Colon (tissue), 2 donors: ENCODE data around the gene SUPT20HL2.
"Not testable (repeated sequence)": the region's sequence is repeated elsewhere in the genome, so short reads cannot be mapped to it uniquely, and the experiment has no call there.

Experiments
- FAIRE-seq: peaks from 2 replicates; lab custom pipeline; 2012; peaks lifted over from hg19 to GRCh38; lab: Jason Lieb, UNC
- donor health status: control.
- donor health status: control.

Gene SUPT20HL2

DNA sequence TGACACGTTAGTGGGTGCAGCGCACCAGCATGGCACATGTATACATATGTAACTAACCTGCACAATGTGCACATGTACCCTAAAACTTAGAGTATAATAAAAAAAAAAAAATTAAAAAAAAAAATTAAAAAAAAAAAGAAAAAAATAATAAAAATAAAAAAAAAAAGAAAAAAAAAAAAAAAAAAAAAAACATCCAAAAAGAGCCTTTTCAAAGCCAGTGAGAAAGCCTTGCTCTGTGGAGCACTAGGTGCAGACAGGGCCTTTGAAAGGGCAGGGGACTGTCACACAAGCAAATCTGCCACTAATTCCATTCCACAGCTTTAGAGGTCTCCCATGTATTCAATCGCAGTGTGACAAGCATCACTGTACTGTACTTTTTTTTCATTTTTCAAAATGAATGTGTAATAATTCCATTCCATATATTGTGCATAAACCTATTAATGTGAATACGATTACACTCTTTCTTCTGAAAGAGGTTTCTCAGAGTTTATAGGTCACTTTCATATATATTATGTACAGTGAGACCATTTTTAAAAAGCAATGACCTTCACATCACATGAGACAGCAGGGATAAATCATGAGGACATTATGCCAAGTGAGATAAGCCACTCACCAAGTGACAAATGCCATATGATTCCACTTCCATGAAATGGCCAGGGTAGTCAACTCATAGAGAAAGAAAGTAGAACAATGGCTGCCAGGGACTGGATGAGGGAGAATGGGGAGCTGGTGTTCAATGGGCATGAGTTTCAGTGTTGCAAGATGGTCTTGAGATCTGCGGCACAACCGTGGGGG is 4.1 kb downstream of the SUPT20HL2 start:
- not testable (repeated sequence) for FAIRE-seq

DNA sequence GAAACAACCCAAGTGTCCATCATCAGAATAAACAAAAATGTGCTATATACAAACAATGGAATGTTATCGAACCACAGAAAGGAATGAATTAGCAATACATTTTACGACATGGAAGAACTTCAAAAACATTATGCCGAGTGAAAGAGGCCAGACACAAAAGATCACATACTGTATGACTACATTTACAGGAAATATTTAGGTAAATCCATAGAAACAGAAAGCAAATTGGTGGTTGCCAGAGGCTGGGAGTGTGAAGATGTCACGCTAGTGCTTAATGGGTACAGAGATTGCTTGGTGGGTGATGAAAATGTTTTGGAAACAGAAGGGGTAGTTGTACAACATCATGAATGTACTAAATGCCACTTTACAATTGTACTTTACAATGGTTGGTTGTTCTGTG is 5.1 kb downstream of the SUPT20HL2 start:
- not testable (repeated sequence) for FAIRE-seq

DNA sequence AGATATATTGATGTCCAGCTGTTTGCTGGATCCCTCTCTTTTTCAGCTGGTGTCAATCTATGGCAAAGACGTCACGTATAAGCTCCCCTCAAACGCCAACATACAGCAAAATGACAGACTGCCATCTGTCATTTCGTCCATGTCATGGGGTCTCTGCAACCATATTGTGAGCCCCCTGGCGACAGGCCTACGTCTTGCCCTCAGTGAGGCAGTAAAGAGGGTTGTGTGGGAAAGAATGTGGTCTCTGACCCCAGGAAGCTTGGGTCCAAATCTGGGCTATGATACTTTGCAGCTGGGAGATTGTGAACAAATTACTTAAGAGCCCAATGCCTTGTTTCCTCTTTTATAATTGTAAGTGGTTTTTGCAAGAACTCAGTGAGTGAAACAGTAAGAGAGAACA is 7.4 kb downstream of the SUPT20HL2 start:
- no peak for FAIRE-seq

DNA sequence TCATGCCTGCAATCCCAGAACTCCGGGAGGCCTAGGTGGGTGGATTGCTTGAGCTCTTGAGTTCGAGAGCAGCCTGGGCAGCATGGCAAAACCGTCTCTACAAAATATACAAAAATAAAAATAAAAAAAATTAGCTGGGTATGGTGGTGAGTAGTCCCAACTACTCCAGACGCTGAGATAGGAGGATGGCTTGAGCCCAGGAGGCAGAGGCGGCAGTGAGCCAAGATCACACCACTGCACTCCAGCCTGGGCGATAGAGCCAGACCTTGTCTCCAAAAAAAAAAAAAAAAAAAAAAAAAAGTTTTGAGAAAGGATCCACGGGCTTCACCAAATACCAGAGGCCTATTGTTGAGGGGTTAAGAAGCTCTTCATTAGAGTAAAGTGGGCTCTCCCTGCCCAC is 8.0 kb downstream of the SUPT20HL2 start:
- FAIRE-seq: no peak

DNA sequence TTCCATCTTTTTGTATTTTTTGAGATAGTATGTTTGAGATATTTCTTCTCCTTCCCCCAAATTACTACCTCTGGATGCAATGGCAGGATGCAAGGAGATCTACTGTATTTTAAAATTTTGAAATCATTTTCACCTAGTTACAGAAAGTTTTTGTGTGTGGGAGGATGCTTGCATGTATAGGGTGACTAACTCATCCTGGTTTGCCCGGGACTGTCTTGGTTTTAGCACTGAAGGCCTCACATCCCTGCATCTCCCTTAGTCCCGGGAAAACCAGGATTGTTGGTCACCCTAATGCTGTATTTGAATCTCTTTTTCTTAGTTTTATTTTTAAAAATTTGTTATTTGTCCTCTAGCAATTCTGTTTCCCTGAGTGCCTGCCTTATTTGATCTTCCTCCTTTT is 12.1 kb downstream of the SUPT20HL2 start:
- FAIRE-seq: no peak

DNA sequence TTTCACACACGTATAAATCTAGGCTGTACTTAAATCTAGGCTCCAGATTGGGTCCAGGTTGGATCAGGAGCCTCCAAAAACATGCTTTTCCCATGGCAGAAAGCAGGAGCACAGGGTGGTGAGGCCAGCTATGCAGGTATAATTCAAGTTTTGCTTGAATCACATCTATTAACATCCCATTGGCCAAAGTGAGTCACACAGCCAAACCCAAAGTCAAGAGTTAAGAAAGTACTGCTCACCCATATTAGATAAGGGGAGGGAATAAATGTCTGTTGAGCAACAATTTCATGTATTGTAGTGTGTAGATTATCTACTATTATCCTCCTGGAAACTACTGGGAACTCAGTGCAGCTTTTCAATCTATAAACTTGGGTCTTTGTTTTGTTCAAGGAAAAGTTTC is 12.8 kb downstream of the SUPT20HL2 start:
- no peak for FAIRE-seq

DNA sequence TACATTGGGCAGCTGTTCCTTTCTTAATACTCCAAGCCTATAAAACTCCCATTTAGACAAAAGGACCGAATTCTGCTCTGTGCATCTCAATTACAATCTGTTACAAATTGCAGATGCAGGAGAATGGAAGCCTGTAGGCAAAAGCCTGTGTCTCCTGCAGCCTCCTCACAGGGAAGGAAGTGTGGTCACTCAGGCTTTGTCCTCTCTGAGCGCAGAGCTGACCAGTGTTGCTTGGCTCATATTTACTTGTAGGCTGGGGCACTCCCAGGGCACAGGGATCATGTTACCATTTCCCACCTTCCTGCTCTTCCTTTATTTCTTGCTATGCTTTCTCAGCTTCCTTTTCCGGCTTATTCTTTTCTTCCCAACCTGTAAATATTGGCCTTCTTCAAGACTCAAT is 15.7 kb downstream of the SUPT20HL2 start:
- no peak for FAIRE-seq

DNA sequence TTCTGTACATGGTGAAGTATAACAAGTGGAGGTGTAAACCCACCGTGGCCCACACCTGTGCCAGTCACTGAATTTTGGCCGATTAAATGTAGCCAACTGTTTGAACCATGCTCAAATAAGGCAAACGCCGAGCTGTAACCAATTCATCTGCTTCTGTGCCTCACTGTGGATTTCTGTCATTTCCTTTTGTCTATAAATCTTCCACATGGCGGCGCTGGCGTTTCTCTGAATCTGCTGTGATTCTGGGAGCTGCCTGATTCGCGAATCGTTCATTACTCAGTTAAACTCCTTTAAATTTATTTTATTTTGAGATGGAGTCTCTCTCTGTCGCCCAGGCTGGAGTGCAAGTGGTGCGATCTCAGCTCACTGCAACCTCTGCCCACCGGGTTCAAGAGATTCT is 19.2 kb downstream of the SUPT20HL2 start:
- no peak for FAIRE-seq

DNA sequence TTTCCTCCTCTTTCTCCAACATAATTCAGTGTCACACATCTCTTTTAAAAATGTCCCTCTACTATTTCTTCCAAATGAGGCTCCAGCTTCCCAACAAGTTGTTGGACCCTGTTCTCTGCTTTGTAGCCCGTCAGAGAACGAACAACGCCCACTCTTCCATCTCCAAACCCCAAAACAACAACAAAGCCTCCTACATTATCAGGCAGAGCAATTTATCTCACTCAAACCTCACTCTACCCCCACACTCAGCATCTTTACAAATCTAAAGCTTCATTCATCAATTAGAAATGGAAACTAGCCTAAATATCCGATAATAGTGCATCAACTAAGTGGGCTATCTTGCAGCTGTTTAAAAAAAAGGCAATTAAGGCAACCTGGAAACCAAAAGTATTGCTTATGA is 20.5 kb downstream of the SUPT20HL2 start:
- FAIRE-seq: no peak

DNA sequence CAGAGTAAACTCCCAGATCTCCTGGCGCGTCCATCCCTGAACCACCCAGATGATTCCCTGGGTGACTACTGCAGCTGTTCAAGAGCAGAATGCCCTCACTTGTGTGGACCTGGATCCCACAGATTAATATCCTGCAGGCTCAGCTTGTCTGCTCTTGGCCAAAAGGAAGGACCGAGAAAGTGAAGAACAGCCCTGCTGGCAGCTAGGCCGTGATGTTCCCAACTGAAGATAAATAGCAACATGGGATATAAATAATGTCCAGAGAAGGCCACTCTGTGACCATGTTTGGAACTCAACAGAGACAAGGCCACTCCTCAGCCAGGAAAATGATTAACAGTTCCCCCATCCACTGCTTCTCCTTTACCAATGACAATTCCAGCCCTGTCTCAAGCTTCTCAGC is 21.5 kb downstream of the SUPT20HL2 start:
- no peak for FAIRE-seq

DNA sequence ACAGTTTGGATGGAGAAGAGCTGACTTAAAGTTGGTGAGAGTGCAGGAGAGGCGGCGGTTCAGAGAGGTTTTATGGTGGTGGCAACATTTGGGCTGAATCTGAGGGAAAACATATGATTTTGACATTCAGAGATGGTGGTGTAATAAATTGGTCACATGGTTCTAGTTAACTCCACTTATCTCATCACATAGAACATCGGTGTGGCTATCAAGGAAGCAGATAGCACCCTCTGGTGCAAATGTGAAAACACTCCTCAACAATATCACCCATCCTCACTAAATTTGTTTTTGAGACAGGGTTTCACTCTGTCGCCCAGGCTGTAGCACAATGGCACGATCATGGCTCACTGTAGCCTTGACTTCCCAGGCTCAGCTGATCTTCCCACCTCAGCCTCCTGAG is 28.8 kb downstream of the SUPT20HL2 start:
- FAIRE-seq: no peak

DNA sequence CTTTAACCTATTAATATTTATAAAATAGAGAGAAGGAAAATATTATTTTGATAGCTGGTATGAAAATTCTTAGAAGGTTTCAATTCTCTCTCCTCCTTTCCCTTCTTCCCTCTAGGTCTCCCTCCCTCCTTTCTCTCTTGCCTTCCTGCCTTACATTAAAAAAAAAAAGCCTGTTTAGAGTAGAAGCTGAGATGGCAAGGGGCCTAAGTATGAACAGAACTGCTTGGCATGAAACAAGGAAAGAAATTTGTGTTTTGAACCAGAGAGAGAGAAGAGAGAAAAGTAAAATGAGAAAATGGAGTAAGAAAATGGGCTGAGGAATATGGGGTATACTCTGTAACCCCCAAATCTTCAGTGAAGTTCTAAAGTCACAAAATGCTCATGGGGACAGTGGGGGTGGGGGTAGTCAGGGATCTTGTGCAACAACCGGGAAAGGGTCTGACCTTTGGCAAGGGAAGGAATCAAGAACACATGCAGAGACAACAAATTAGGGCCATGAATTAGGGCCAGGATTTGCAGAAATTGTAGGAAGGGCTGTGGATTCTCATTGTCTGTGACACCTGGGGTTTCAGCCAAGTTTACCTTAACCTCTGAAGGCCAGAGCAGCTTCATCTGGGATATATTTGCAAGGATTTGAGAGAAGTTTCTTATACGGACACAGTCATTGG is 30.6 kb downstream of the SUPT20HL2 start:
- no peak for FAIRE-seq

DNA sequence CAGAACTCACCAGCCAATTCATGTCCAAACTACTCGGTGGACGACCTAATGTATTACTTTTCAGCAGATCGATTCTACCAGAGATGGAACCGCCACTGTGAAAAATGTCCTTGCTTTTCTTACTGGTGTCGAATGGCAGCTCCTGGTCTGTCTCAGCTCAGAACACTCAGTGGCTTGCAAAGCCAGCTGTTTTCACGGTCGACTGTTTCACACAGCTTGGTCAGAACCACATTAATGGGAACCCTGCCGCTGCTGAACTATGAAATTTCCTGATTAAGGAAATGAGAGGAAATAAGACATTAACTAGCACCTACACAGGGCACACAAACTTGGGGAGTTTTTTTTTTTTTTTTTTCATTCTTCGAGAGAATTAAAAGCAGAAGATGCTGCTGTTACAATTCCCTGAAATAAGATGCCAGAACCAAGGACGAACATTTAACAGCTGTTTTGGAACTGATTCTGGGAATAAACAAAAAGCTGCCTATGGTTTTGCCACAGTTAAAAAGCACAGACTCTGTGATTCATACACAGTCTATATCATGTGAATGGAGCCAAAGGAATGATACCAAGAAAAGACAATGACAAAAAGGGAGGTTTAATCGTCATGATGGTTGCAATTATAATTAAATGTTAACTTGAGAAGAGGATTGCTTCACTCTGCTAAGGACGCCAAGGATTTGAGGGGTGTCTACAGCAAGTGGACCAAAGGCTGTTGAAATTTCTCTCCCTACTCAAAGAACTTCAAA is 31.3 kb downstream of the SUPT20HL2 start:
- no peak for FAIRE-seq

DNA sequence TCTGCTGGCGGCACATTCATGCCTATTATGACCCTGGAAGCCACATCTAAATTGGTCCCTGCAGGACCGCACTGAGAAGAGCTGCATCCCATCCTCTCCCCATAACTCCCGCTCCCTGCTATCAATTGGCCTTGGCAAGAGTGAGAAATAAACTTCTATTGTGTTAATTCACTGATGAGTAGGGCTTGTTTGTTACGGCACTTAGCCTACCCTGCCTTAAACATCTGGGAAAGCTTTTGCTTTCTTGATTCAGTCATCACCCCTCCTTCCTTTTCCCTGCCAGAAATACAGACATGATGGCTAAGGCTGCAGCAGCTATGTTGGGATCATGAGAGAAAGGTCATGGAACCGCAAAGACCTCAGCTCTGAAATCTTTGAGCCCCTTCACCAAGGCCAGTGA is 36.5 kb downstream of the SUPT20HL2 start:
- FAIRE-seq: no peak

DNA sequence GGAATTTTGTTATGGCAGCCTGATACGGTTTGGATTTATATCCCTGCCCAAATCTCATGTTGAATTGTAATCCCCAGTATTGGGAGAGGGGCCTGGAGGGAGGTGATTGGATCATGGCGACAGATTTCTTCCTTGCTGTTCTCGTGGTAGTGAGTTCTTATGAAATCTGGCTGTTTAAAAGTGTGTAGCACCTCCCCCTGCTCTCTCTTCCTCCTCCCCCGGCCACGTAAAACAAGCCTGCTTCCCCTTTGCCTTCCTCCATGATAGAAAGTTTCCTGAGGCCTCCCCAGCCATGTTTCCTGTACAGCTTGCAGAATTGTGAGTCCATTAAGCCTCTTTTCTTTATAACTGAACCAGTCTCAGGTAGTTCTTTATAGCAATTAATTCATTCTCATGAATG is 37.9 kb downstream of the SUPT20HL2 start:
- FAIRE-seq: no peak

DNA sequence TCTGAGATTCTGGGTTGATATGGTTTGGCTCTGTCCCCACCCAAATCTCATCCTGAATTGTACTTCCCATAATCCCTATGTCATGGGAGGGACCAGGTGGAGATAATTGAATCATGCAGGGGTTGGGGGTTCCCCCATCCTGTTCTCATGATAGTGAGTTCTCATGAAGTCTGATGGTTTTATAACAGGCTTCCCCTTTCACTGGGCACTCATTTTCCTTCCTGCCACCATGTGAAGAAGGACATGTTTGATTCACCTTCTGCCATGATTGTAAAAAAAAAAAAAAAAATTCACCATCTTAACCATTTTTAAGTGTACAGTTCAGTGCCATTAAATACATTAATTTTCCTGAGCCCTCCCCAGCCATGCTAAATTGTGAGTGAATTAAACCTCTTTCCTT is 42.6 kb downstream of the SUPT20HL2 start:
- no peak for FAIRE-seq

DNA sequence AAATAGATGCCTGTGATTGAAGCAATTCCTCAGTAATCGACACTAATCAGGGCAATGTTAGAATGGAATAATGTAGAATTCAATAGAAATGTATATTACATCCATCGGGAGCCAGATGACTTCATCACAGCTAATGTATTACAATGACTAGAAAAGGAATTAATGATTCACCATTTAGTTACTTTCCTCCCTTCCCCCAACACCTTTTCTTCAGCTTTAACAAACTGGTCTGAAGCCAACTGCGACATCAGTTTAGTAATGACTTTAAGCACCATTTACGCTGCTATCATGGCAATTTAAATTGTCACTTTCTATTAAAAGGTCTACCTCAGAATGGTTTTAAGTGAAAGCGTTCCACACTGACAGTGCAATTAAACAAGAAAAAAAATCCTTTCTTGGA is 45.1 kb downstream of the SUPT20HL2 start:
- no peak for FAIRE-seq

DNA sequence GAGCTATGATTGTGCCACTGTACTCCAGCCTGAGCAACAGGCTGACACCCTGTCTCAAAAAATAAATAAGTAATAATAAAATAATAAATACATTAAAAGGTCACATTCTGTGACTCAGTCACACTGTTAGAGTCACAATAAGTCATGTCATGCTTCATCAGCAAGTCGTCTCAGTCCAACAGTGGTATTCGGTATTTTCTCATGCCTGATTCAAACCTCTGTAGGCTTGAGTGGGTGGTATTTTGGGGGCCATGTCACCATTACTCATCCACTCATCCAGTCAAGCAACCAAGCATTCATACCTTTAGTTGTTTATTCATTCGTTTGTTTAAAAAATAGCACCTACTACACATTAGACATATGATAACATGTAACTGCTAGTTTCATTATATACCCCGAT is 46.9 kb downstream of the SUPT20HL2 start:
- peak; percentile 70 for FAIRE-seq

DNA sequence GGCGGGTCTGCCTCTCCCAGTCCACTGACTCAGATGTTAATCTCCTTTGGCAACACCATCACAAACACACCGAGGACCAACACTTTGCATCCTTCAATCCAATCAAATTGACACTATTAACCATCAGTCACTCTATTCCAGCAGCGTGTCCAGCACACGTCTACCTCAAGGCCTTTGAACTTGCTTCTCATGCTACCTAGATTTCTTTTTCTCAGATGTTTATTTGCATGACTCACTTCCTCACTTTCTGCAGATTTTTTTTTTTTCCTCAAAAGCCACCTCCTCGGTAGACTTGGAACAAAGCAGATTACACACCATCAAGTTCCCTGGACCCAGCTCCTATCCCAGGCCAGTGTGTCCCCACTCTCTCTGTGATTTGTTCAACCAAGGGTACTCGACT is 49.5 kb downstream of the SUPT20HL2 start:
- FAIRE-seq: no peak

DNA sequence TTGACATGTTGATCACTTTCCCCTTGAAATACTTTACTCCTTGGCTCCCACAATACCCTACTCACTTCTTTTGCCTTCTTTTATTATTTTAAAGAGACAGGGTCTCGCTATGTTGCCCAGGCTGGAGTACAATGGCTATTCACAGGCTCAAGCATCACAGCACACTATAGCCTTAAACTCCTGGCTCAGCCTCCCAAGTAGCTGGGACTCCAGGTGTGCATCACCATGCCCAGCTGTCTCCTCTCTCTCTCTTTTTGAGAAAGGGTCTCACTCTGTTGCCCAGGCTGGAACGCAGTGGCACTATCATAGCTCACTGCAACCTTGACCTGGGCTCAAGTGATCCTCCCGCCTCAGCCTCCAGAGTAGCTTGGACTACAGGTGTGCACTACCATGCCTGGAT is 51.6 kb downstream of the SUPT20HL2 start:
- FAIRE-seq: no peak
